PFSK-1 (cell line): ENCODE data around the gene ATAD3A.

Experiments
- FOXP2 ChIP-seq: optimal IDR thresholded peaks from 2 replicates; pipeline ENCODE3; 2011; ENCODE audit warnings: borderline replicate concordance, control low read depth, inconsistent platforms; ENCODE audit not compliant: insufficient read depth; ENCODE audit errors: extremely low read length, extremely low read depth
- POLR2AphosphoS5 ChIP-seq: IDR thresholded peaks from 2 replicates; pipeline ENCODE4 v1.6.1; 2012; ENCODE audit warnings: low read depth, mild to moderate bottlenecking, control low read depth, low read length, moderate library complexity
- REST ChIP-seq, 2 experiments: IDR thresholded peaks; 2 replicates each; pipeline versions ENCODE4 v1.6.1 to v1.8.0; 2011 to 2012; ENCODE audit warnings: low read depth in 2 of 2, low read length in 2 of 2, control low read depth in 1 of 2, inconsistent platforms in 1 of 2, mild to moderate bottlenecking in 1 of 2, moderate library complexity in 1 of 2; ENCODE audit not compliant: insufficient read depth in 1 of 2
- SIN3A ChIP-seq: IDR thresholded peaks from 2 replicates; pipeline ENCODE4 v1.6.1; 2012; ENCODE audit warnings: mild to moderate bottlenecking, low read length, moderate library complexity, borderline replicate concordance; ENCODE audit not compliant: insufficient read depth
- TAF1 ChIP-seq: IDR thresholded peaks from 2 replicates; pipeline ENCODE4 v1.6.1; 2012; ENCODE audit warnings: low read length, control low read depth, borderline replicate concordance; ENCODE audit not compliant: insufficient read depth

ATAD3A gene

GRCh38 chr1:1556505-1556904, 44.5 kb downstream of the ATAD3A start:
- TF ChIP-seq FOXP2, result no peak
- TF ChIP-seq SIN3A, result no peak
- no peak for TF ChIP-seq POLR2AphosphoS5
- no peak for TF ChIP-seq REST (IDR thresholded peaks at IDR 0.05; ENCODE audit: insufficient read depth in 1 of 2, low read depth in 2 of 2, low read length in 2 of 2)
- TF ChIP-seq TAF1, result no peak

- TF ChIP-seq FOXP2 (no peak), TAF1 (no peak), SIN3A (no peak), POLR2AphosphoS5 (no peak; the same call in 1 of the 2 replicates), REST (IDR thresholded peaks at IDR 0.05; ENCODE audit: insufficient read depth in 1 of 2, low read depth in 2 of 2, low read length in 2 of 2) (no peak)
Measured at GRCh38 chr1:1558591-1558990, 46.6 kb downstream of the ATAD3A start.

- TF ChIP-seq FOXP2 (no peak), TAF1 (no peak), POLR2AphosphoS5 (no peak; the same call in 1 of the 2 replicates), REST (IDR thresholded peaks at IDR 0.05; ENCODE audit: insufficient read depth in 1 of 2, low read depth in 2 of 2, low read length in 2 of 2) (no peak), SIN3A (no peak)
Measured at GRCh38 chr1:1559066-1559465, 47.1 kb downstream of the ATAD3A start.

- TF ChIP-seq FOXP2 (no peak), TAF1 (no peak), REST (IDR thresholded peaks at IDR 0.05; ENCODE audit: insufficient read depth in 1 of 2, low read depth in 2 of 2, low read length in 2 of 2) (no peak), SIN3A (no peak), POLR2AphosphoS5 (no peak)
Measured at GRCh38 chr1:1560178-1560577, 48.2 kb downstream of the ATAD3A start.
